Aorta (tissue), 5 donors: ENCODE measurements around the gene TTBK1. TPM values are rescaled to one million over a fixed set of nuclear protein-coding genes. Genes with fewer than 3 reads are reported as not detected.

Experiments used
- ATAC-seq: fragments of 200-7000 bp; cut with Tn5 transposase; one replicate; pipeline ENCODE4 v1.9.1; 2022; ENCODE audit warnings: moderate library complexity; ENCODE audit not compliant: low FRiP score
- DNase-seq, 2 donors: peaks; one replicate each; pipeline ENCODE4 v3.0.0-alpha.2; 2020
- H3K27ac ChIP-seq, 2 donors: one replicate each; pipeline ENCODE4 v1.5.1; 2013; ENCODE audit warnings: low read length in 2 of 2, mild to moderate bottlenecking in 2 of 2, moderate library complexity in 2 of 2, control low read depth in 1 of 2, inconsistent platforms in 1 of 2, low read depth in 1 of 2
- H3K27me3 ChIP-seq, 2 donors: one replicate each; pipeline ENCODE4 v1.6.1; 2013; ENCODE audit warnings: control low read depth in 1 of 2, low read length in 1 of 2, mild to moderate bottlenecking in 1 of 2, moderate library complexity in 1 of 2; ENCODE audit not compliant: insufficient read depth in 2 of 2, control insufficient read depth in 1 of 2
- H3K36me3 ChIP-seq, 2 donors: one replicate each; pipeline ENCODE4 v1.6.1; 2013; ENCODE audit warnings: control low read depth in 1 of 2, low read length in 1 of 2, mild to moderate bottlenecking in 1 of 2; ENCODE audit not compliant: insufficient read depth in 2 of 2, control insufficient read depth in 1 of 2
- H3K4me1 ChIP-seq, 2 donors: one replicate each; pipeline ENCODE4 v1.6.1; 2013; ENCODE audit warnings: low read length in 2 of 2, control low read depth in 1 of 2, mild to moderate bottlenecking in 1 of 2, moderate library complexity in 1 of 2; ENCODE audit not compliant: insufficient read depth in 2 of 2, control insufficient read depth in 1 of 2
- H3K4me3 ChIP-seq, 2 donors: one replicate each; pipeline ENCODE4 v1.5.1; 2013; ENCODE audit warnings: low read length in 2 of 2, control low read depth in 1 of 2, mild to moderate bottlenecking in 1 of 2
- H3K9me3 ChIP-seq: one replicate; pipeline ENCODE4 v1.6.1; 2013; ENCODE audit warnings: mild to moderate bottlenecking, low read length; ENCODE audit not compliant: control insufficient read depth
- WGBS, 2 donors: extraction: QIAGEN DNeasy Blood & Tissue Kit; methylation state at CpG; one replicate each; pipeline ENCODE4 v1.1.7; 2013; 5-methylcytosine and 5-hydroxymethylcytosine counted together
- intact Hi-C, 2 donors: fragments of 100-400 bp; cut with DNase I; formaldehyde crosslinking; loops; one replicate each; pipeline versions ENCODE4 v1.14.2 to v1.15.0; 2022
- polyA plus RNA-seq, 2 donors: library from polyadenylated mRNA; stranded (reverse); fragments of 200-250 nt; gene quantifications; one replicate each; pipeline ENCODE4 v1.2.3, GENCODE V29; 2013
- total RNA-seq, 2 donors: library from RNA; stranded (reverse); fragmentation: NEBNext Ultra II Directional; extraction: Animal tissue kit (Norgen Biotek cat#: 25700); gene quantifications; one replicate each; pipeline ENCODE4 v1.2.1, GENCODE V29; 2021
- donor health status: healthy with polysubstance abuse.
- donor health status: Bipolar disorder and iron deficiency.
- donor health status: DM: no; HTN: no; CAD: no.
- donor health status: DM: no; HTN: no; CAD: no.
- donor health status: DM: yes; HTN: yes; CAD: no.

The TTBK1 gene
- total and polyA plus RNA-seq, 4 donors, result 0.12 TPM; not detected in 3

DNA sequence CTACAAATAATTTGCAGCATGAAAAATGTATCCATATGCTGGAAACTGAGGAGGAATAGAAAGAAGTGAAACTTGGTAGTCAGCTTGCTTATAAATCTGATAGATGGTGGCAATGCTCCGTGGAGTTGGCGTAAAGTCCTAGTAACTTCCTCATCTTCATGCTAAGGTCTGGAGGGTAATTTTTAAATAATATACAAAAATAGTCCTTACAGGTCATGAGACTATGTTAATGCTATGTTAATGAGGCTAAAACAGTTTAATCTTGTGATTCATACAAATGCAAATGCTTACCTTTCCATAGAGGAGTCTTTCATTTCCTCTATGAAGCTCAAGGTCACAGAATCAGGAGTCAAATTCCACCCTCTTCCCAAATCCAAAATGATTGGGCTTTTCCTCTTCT lies 74.7 kb downstream of the TTBK1 start:
- H3K4me3 ChIP-seq, result no peak overlapping the region
- ATAC-seq (no peak), DNase-seq (no peak)
- H3K9me3 ChIP-seq, result no peaks in the 10 kb centered on the region
- intact Hi-C loops, result no loop called here
- H3K36me3 ChIP-seq, result no peaks in the 10 kb centered on the region
- no peaks in the 10 kb centered on the region for H3K27me3 ChIP-seq
- H3K27ac ChIP-seq, result no peak overlapping the region
- no peaks in the 10 kb centered on the region for H3K4me1 ChIP-seq
- 91 to 92% methylated on average over 2 of the region's 2 CpGs for WGBS, 2 donors

DNA sequence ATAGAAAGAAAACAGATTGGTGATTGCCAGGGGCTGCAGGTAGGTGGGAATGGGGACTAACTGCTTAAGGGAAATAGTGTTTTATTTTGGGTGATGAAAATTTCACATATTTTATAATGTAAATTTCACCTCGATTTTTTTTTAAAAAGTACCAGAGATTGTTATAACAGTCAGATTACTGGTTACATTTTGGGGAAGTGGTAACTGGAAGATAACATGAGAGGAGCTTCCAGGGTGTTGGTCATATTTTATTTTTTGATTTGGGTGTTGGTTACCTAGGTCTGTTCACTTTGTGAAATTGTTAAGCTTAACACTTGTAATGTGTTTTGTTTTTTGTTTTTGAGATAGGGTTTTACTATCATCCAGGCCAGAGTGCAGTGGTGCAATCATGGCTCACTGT lies 82.6 kb downstream of the TTBK1 start:
- no peak overlapping the region for H3K27ac ChIP-seq
- 82 to 84% methylated on average over 1 of the region's 1 CpG for WGBS, 2 donors
- no peaks in the 10 kb centered on the region for H3K4me1 ChIP-seq
- H3K4me3 ChIP-seq, result no peak overlapping the region
- H3K9me3 ChIP-seq, result no peaks in the 10 kb centered on the region
- intact Hi-C loops, result no loop called here
- H3K27me3 ChIP-seq, result no peaks in the 10 kb centered on the region
- no peaks in the 10 kb centered on the region for H3K36me3 ChIP-seq
- ATAC-seq (no peak), DNase-seq (no peak)

DNA sequence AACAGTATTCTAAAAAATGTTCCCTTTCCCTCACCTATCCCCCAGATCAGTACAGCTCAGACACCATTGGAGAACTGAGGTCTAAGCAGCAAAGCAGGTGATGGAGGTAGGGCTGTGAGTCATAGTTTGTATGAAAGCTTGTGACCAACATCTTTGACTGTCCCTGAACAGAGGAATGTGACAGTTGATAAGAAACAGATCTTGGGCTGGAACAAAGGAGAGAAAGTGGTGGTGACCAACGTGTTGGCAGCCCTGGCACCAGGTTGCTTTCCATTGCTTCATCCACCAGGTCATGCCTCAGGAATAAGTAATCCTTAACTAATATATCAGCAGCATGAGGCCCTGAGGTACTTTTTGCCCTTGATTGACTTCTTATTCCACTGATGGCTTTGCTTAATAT lies 85.2 kb downstream of the TTBK1 start:
- 21 to 23% methylated on average over 1 of the region's 1 CpG for WGBS, 2 donors
- H3K4me1 ChIP-seq, result no peaks in the 10 kb centered on the region
- no peaks in the 10 kb centered on the region for H3K36me3 ChIP-seq
- no peaks in the 10 kb centered on the region for H3K27me3 ChIP-seq
- intact Hi-C loops, result no loop called here
- ATAC-seq, result no peak
- H3K9me3 ChIP-seq, result no peaks in the 10 kb centered on the region
- H3K27ac ChIP-seq, result no peak overlapping the region
- no peak overlapping the region for H3K4me3 ChIP-seq
- DNase-seq, result no peak

DNA sequence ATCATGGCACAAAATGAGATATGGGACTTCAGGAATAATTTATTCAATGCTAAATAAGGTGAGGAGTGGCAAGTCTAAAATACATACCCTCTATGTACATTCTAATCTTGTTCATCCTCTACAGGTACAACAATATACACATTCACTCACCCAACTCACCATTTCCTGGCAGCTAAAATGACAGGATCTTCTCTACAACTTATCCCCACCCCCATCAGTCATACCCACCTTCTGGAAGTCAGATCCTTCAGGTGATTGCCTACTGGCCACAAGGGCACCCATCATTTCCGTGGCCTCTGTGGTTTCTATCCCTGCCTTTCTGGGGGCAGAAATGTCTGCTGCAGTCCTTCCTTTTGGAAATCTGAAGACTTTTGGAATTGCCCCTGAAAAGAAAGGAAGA lies 88.2 kb downstream of the TTBK1 start:
- H3K9me3 ChIP-seq, result no peaks in the 10 kb centered on the region
- WGBS, 2 donors, result 85 to 87% methylated on average over 1 of the region's 1 CpG
- H3K4me1 ChIP-seq, result no peaks in the 10 kb centered on the region
- no peak overlapping the region for H3K27ac ChIP-seq
- no peak overlapping the region for H3K4me3 ChIP-seq
- no peaks in the 10 kb centered on the region for H3K27me3 ChIP-seq
- DNase-seq (no peak), ATAC-seq (no peak)
- H3K36me3 ChIP-seq, result no peaks in the 10 kb centered on the region
- intact Hi-C loops, result loop anchor here in 1 of 2 donors (5.0 kb wide), 1 partner anchor 69 kb away; no protein-coding TSS in a partner anchor

DNA sequence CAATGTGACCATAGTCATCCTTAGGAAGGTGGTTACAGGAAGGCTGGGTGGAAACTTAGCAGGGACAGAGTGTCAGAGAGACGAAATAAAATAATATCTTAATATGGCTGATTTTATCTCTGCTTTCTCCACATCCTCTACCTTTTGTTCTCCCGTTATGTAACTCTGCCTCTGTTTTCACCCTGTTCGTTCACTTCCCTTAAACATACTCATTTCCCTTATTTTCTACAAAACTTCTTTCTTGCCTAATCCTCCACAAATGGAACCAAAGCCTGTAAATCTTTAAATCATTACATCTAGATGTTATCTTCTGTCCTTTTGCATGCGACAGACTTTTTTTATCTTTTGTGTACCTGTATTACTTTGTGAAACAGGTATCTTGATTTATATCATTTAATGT lies 88.6 kb downstream of the TTBK1 start:
- ATAC-seq, result no peak
- Histone ChIP-seq H3K4me1 (no peaks in the 10 kb centered on the region), H3K27ac (no peak overlapping the region), H3K27me3 (no peaks in the 10 kb centered on the region), H3K4me3 (no peak overlapping the region), H3K36me3 (no peaks in the 10 kb centered on the region), H3K9me3 (no peaks in the 10 kb centered on the region)
- intact Hi-C loops, result loop anchor here in 1 of 2 donors (5.0 kb wide), 1 partner anchor 70 kb away; no protein-coding TSS in a partner anchor
- 89 to 92% methylated on average over 4 of the region's 4 CpGs for WGBS, 2 donors
- no peak for DNase-seq

DNA sequence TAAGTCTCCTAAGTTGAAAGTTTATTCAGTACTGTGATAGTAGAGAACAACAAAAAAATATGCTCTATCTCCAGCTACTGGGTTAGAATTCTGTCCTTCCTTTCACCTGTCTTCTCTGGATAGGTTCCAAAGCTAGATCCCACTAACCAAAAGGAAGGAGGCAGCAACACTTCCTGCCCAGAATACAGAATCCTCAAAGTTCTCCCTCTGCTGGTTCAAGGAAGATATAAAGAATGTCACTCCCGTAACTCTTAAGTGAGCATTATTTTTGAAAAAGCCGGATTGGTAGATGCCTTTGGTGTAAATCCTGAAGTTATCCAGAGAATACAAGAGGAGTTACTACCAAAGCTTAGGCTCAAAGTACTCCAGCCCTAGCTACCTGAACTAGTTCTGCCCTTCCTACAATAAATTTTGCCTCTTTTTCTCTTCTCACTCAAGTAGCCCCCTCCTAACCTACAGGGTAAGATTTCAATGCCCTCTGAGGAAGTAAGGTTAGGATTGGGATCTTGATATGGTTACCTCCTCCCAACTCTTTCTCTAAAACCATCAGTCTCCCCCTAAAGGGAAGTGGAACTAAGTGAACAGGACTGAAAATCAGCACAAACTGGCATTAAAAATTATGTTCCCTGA lies 91.3 kb downstream of the TTBK1 start:
- intact Hi-C loops, result loop anchor here in 1 of 2 donors (5.0 kb wide), 1 partner anchor 72 kb away; no protein-coding TSS in a partner anchor
- DNase-seq (no peak), ATAC-seq (no peak)
- 14 to 23% methylated on average over 2 of the region's 2 CpGs for WGBS, 2 donors
- Histone ChIP-seq H3K4me1 (no peaks in the 10 kb centered on the region), H3K27me3 (no peaks in the 10 kb centered on the region), H3K4me3 (no peak overlapping the region), H3K36me3 (peaks cover 6 to 10% of the 10 kb centered on the region in 2 donors), H3K9me3 (no peaks in the 10 kb centered on the region), H3K27ac (no peak overlapping the region)

DNA sequence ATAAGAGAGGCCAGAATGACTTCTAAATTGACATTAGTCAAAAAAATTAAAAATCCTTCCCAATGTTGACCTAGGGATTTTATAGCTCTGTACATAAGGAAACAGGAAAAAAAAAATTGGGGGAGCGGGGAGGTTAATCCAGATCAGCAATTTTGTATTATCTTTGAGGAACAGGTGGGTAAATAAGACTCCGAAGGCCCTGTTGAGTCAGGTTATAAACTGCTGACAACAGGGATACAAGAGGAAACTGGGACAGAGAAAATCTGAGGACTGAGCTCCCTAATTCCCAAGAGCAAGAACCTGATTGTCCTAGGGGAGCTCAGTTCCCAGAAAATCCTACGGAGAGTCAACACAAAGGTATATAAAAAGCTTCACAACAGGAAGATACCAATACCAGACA lies 92.2 kb downstream of the TTBK1 start:
- intact Hi-C loops, result no loop called here
- Histone ChIP-seq H3K9me3 (no peaks in the 10 kb centered on the region), H3K27ac (no peak overlapping the region), H3K36me3 (peaks cover 8 to 13% of the 10 kb centered on the region in 2 donors), H3K4me3 (no peak overlapping the region), H3K27me3 (no peaks in the 10 kb centered on the region), H3K4me1 (no peaks in the 10 kb centered on the region)
- DNase-seq (no peak), ATAC-seq (no peak)
- 94 to 96% methylated on average over 3 of the region's 3 CpGs for WGBS, 2 donors

DNA sequence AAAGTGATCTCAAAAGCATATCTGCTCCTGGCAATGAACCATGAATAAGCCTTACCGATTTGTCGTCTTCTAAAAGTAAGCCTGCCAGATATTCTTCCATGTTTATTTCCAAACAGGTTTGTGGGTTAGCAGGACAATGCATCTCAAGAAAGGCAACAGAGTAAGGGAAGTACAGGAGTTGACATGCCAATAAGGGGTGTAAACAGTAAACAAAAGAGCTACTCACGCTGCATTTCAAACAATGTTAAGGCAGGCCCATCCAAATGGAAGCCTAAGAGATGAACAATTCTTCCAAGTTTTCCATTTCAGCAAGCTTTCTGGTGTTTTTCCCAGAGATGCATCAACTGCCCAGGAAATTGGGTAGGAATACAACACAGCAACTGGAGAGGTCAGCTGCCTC lies 93.1 kb downstream of the TTBK1 start:
- 65 to 71% methylated on average over 3 of the region's 3 CpGs for WGBS, 2 donors

More for the DNA sequence above, 93.1 kb downstream of the TTBK1 start:
- Histone ChIP-seq H3K27ac (no peak overlapping the region), H3K4me3 (no peak overlapping the region), H3K27me3 (no peaks in the 10 kb centered on the region), H3K36me3 (peaks cover 8 to 18% of the 10 kb centered on the region in 2 donors), H3K4me1 (no peaks in the 10 kb centered on the region), H3K9me3 (no peaks in the 10 kb centered on the region)
- ATAC-seq (no peak), DNase-seq (no peak)
- intact Hi-C loops, result no loop called here
